Astrocyte (in vitro differentiated cells and primary cell): ENCODE results near the gene NUAK1. TPM values are rescaled to one million over a fixed set of nuclear protein-coding genes. Genes with fewer than 3 reads are reported as not detected.
A peak's percentile ranks its signal among the peaks of the same experiment; 100 is the strongest.

Experiments used
- DNase-seq: peaks from one replicate; pipeline ENCODE4 v3.0.0-alpha.2; 2010; ENCODE audit warnings: low read depth
- FAIRE-seq: peaks from 2 replicates; lab custom pipeline; 2011; peaks lifted over from hg19 to GRCh38; lab: Jason Lieb, UNC
- H2AFZ ChIP-seq: 2 replicates; pipeline ENCODE4 v1.6.0; 2012; ENCODE audit warnings: low read depth, low read length, inconsistent platforms
- H3K27ac ChIP-seq: 2 replicates; pipeline ENCODE4 v1.5.1; 2011; ENCODE audit warnings: low read depth, low read length, inconsistent platforms
- H3K27me3 ChIP-seq: 2 replicates; pipeline ENCODE4 v1.6.0; 2011; ENCODE audit warnings: low read length, inconsistent platforms; ENCODE audit not compliant: insufficient read depth
- H3K36me3 ChIP-seq: 2 replicates; pipeline ENCODE4 v1.5.1; 2011; ENCODE audit warnings: low read length, inconsistent platforms; ENCODE audit not compliant: insufficient read depth
- H3K4me1 ChIP-seq: 2 replicates; pipeline ENCODE4 v1.5.1; 2011; ENCODE audit warnings: low read length, inconsistent platforms; ENCODE audit not compliant: insufficient read depth
- H3K4me2 ChIP-seq: 2 replicates; pipeline ENCODE4 v1.6.0; 2012; ENCODE audit warnings: low read length, inconsistent platforms
- H3K4me3 ChIP-seq: 2 replicates; pipeline ENCODE4 v1.5.1; 2011; ENCODE audit warnings: low read depth, mild to moderate bottlenecking, low read length, inconsistent platforms; ENCODE audit not compliant: insufficient read depth
- H3K79me2 ChIP-seq: 2 replicates; pipeline ENCODE4 v1.6.0; 2012; ENCODE audit warnings: mild to moderate bottlenecking, low read length, inconsistent platforms; ENCODE audit not compliant: insufficient read depth
- H3K9ac ChIP-seq: 2 replicates; pipeline ENCODE4 v1.6.0; 2012; ENCODE audit warnings: mild to moderate bottlenecking, low read length, inconsistent platforms
- H3K9me3 ChIP-seq: 2 replicates; pipeline ENCODE4 v1.5.1; 2012; ENCODE audit warnings: low read depth, mild to moderate bottlenecking, low read length, inconsistent platforms; ENCODE audit not compliant: insufficient read depth
- H4K20me1 ChIP-seq: 2 replicates; pipeline ENCODE4 v1.6.0; 2012; ENCODE audit warnings: low read length, inconsistent platforms; ENCODE audit not compliant: insufficient read depth
- H3K27ac Mint-ChIP-seq: one replicate; pipeline ENCODE4 v1.8.0; 2021; ENCODE audit warnings: mild to moderate bottlenecking, mixed read lengths; ENCODE audit not compliant: unreplicated experiment
- H3K27me3 Mint-ChIP-seq: one replicate; pipeline ENCODE4 v1.8.0; 2021; ENCODE audit warnings: low read depth, mixed read lengths; ENCODE audit not compliant: unreplicated experiment
- H3K36me3 Mint-ChIP-seq: one replicate; pipeline ENCODE4 v1.8.0; 2021; ENCODE audit warnings: low read depth, mixed read lengths; ENCODE audit not compliant: unreplicated experiment
- H3K4me1 Mint-ChIP-seq: one replicate; pipeline ENCODE4 v1.8.0; 2021; ENCODE audit warnings: low read depth, mixed read lengths; ENCODE audit not compliant: unreplicated experiment
- H3K4me3 Mint-ChIP-seq: one replicate; pipeline ENCODE4 v1.8.0; 2021; ENCODE audit warnings: mild to moderate bottlenecking, moderate library complexity, mixed read lengths; ENCODE audit not compliant: unreplicated experiment
- H3K9me3 Mint-ChIP-seq: one replicate; pipeline ENCODE4 v1.8.0; 2021; ENCODE audit warnings: mild to moderate bottlenecking, mixed read lengths; ENCODE audit not compliant: unreplicated experiment
- EZH2 ChIP-seq: IDR thresholded peaks from 2 replicates; pipeline ENCODE4 v1.6.1; 2012; ENCODE audit warnings: mild to moderate bottlenecking, low read length, inconsistent platforms; ENCODE audit not compliant: insufficient read depth
- total RNA-seq: library from RNA; stranded (reverse); gene quantifications from 2 replicates; pipeline ENCODE4 v1.2.1, GENCODE V29; 2021
- TF ChIP-seq, protein P1 (sequence below): IDR thresholded peaks from 2 replicates; pipeline ENCODE4 v1.5.1; 2011; ENCODE audit warnings: low read depth, mild to moderate bottlenecking, inconsistent platforms, low read length, moderate library complexity; ENCODE audit not compliant: insufficient read depth

NUAK1 gene
- total RNA-seq, 1 donor from 2014 or later: 94.0 TPM

GRCh38 chr12:106034316-106034715, 104.4 kb downstream of the NUAK1 start:
- H3K4me3 ChIP-seq: no peak overlapping the region
- H2AFZ ChIP-seq: no peak overlapping the region
- Mint-ChIP-seq H3K4me1 (peaks cover 39% of the 10 kb centered on the region), H3K27ac (no peak overlapping the region), H3K9me3 (no peaks in the 10 kb centered on the region), H3K36me3 (peaks cover 5% of the 10 kb centered on the region), H3K27me3 (peaks cover 3% of the 10 kb centered on the region), H3K4me3 (no peak overlapping the region)
- H3K4me2 ChIP-seq: no peak overlapping the region
- H3K27me3 ChIP-seq: no peaks in the 10 kb centered on the region
- H3K9me3 ChIP-seq: no peaks in the 10 kb centered on the region
- H3K4me1 ChIP-seq: peaks cover 37% of the 10 kb centered on the region
- H3K27ac ChIP-seq: no peak overlapping the region
- no peaks in the 10 kb centered on the region for H4K20me1 ChIP-seq
- DNase-seq: no peak
- no peak overlapping the region for H3K9ac ChIP-seq
- no peak for TF ChIP-seq EZH2
- TF ChIP-seq, protein P1, sequence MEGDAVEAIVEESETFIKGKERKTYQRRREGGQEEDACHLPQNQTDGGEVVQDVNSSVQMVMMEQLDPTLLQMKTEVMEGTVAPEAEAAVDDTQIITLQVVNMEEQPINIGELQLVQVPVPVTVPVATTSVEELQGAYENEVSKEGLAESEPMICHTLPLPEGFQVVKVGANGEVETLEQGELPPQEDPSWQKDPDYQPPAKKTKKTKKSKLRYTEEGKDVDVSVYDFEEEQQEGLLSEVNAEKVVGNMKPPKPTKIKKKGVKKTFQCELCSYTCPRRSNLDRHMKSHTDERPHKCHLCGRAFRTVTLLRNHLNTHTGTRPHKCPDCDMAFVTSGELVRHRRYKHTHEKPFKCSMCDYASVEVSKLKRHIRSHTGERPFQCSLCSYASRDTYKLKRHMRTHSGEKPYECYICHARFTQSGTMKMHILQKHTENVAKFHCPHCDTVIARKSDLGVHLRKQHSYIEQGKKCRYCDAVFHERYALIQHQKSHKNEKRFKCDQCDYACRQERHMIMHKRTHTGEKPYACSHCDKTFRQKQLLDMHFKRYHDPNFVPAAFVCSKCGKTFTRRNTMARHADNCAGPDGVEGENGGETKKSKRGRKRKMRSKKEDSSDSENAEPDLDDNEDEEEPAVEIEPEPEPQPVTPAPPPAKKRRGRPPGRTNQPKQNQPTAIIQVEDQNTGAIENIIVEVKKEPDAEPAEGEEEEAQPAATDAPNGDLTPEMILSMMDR: no peak
- no peaks in the 10 kb centered on the region for H3K79me2 ChIP-seq
- no peak for FAIRE-seq
- H3K36me3 ChIP-seq: no peaks in the 10 kb centered on the region

GRCh38 chr12:106033161-106033675, 105.5 kb downstream of the NUAK1 start:
- H3K27ac Mint-ChIP-seq: peak overlapping the region; percentile 100
- no peak for FAIRE-seq
- H2AFZ ChIP-seq: no peak overlapping the region

GRCh38 chr12:106032623-106032925, 106.2 kb downstream of the NUAK1 start:
- DNase-seq (peak; percentile 87), FAIRE-seq (no peak)
- H3K79me2 ChIP-seq: no peaks in the 10 kb centered on the region
- peak overlapping the region; percentile 41 for H3K9ac ChIP-seq
- no peaks in the 10 kb centered on the region for H3K36me3 ChIP-seq
- no peaks in the 10 kb centered on the region for H4K20me1 ChIP-seq
- no peak for TF ChIP-seq EZH2
- TF ChIP-seq, protein P1: no peak
- peak overlapping the region; percentile 97 for H3K27ac ChIP-seq
- peaks cover 6% of the 10 kb centered on the region for H3K36me3 Mint-ChIP-seq
- H3K9me3 ChIP-seq: no peaks in the 10 kb centered on the region
- no peak overlapping the region for H3K4me3 ChIP-seq
- peak overlapping the region; percentile 100 for H3K27ac Mint-ChIP-seq
- no peaks in the 10 kb centered on the region for H3K9me3 Mint-ChIP-seq
- no peak overlapping the region for H2AFZ ChIP-seq
- H3K4me2 ChIP-seq: no peak overlapping the region
- peaks cover 40% of the 10 kb centered on the region for H3K4me1 ChIP-seq
- no peaks in the 10 kb centered on the region for H3K27me3 ChIP-seq
- no peaks in the 10 kb centered on the region for H3K27me3 Mint-ChIP-seq
- H3K4me3 Mint-ChIP-seq: no peak overlapping the region
- H3K4me1 Mint-ChIP-seq: peaks cover 48% of the 10 kb centered on the region

More at GRCh38 chr12:106033161-106033675, 105.5 kb downstream of the NUAK1 start:
- TF ChIP-seq EZH2: no peak
- TF ChIP-seq, protein P1: no peak
- Histone ChIP-seq H3K27me3 (no peaks in the 10 kb centered on the region), H3K9ac (peak overlapping the region; percentile 41), H3K79me2 (no peaks in the 10 kb centered on the region), H4K20me1 (no peaks in the 10 kb centered on the region), H3K36me3 (no peaks in the 10 kb centered on the region), H3K9me3 (no peaks in the 10 kb centered on the region), H3K27ac (peak overlapping the region; percentile 97), H3K4me1 (peaks cover 40% of the 10 kb centered on the region), H3K4me2 (no peak overlapping the region), H3K4me3 (no peak overlapping the region)
- H3K4me1 Mint-ChIP-seq: peaks cover 43% of the 10 kb centered on the region
- no peaks in the 10 kb centered on the region for H3K9me3 Mint-ChIP-seq
- H3K27me3 Mint-ChIP-seq: peaks cover 3% of the 10 kb centered on the region
- H3K4me3 Mint-ChIP-seq: no peak overlapping the region
- no peak for DNase-seq
- H3K36me3 Mint-ChIP-seq: peaks cover 5% of the 10 kb centered on the region
